Smooth muscle cell (in vitro differentiated cells): ENCODE results near the gene SUGCT. TPM values are rescaled to one million over a fixed set of nuclear protein-coding genes. Genes with fewer than 3 reads are reported as not detected.

Source experiments
- DNase-seq: peaks from one replicate; lab custom pipeline; 2025; ENCODE audit not compliant: unreplicated experiment; lab: John Stamatoyannopoulos, UW
- H2AFZ ChIP-seq: fragments of 200-600 bp; sonication (generic); 2 replicates; pipeline ENCODE4 v1.6.0; 2016; ENCODE audit warnings: antibody characterized with exemption, low read depth, mild to moderate bottlenecking
- H3F3A ChIP-seq: fragments of 200-600 bp; sonication (generic); 2 replicates; pipeline ENCODE4 v1.6.0; 2017; ENCODE audit warnings: antibody characterized with exemption, low read depth
- H3K27ac ChIP-seq: fragments of 200-600 bp; sonication (generic); 2 replicates; pipeline ENCODE4 v1.5.1; 2016; ENCODE audit warnings: low read depth, mild to moderate bottlenecking
- H3K27me3 ChIP-seq: fragments of 200-600 bp; sonication (generic); 2 replicates; pipeline ENCODE4 v1.6.1; 2016; ENCODE audit warnings: low read depth, mild to moderate bottlenecking
- H3K36me3 ChIP-seq: fragments of 200-600 bp; sonication (generic); 2 replicates; pipeline ENCODE4 v1.5.1; 2016; ENCODE audit warnings: low read depth
- H3K4me1 ChIP-seq: fragments of 200-600 bp; sonication (generic); 2 replicates; pipeline ENCODE4 v1.5.1; 2016; ENCODE audit warnings: low read depth
- H3K4me2 ChIP-seq: fragments of 200-600 bp; sonication (generic); 2 replicates; pipeline ENCODE4 v1.6.0; 2016; ENCODE audit warnings: mild to moderate bottlenecking
- H3K4me3 ChIP-seq: fragments of 200-600 bp; sonication (generic); 2 replicates; pipeline ENCODE4 v1.5.1; 2016; ENCODE audit warnings: mild to moderate bottlenecking
- H3K79me2 ChIP-seq: fragments of 200-600 bp; sonication (generic); 2 replicates; pipeline ENCODE4 v1.6.0; 2016; ENCODE audit warnings: low read depth, mild to moderate bottlenecking
- H3K9ac ChIP-seq: fragments of 200-600 bp; sonication (generic); 2 replicates; pipeline ENCODE4 v1.6.0; 2016; ENCODE audit warnings: low read depth
- H3K9me3 ChIP-seq: fragments of 200-600 bp; sonication (generic); replicated peaks from 2 replicates; pipeline ENCODE4 v1.5.1; 2016; ENCODE audit warnings: low read depth
- H4K20me1 ChIP-seq: fragments of 200-600 bp; sonication (generic); 2 replicates; pipeline ENCODE4 v1.6.0; 2016; ENCODE audit warnings: low read depth
- WGBS: methylation state at CpG from one replicate; pipeline ENCODE4 v1.1.7; 2016; ENCODE audit warnings: low lambda C conversion rate; 5-methylcytosine and 5-hydroxymethylcytosine counted together
- polyA plus RNA-seq: library from polyadenylated mRNA; unstranded; fragments of >200 nt; fragmentation: Nextera tagmentation; extraction: Ambion mirVana; gene quantifications from 2 replicates; pipeline ENCODE4 v1.2.1, GENCODE V29; 2016
- total RNA-seq: library from RNA; depleted of rRNA; stranded (reverse); fragments of >200 nt; gene quantifications from 2 replicates; pipeline ENCODE4 v1.2.3, GENCODE V29; 2014
- TF ChIP-seq, protein P1 (sequence below): fragments of 200-600 bp; sonication (generic); IDR thresholded peaks from 2 replicates; pipeline ENCODE4 v1.5.1; 2017; ENCODE audit warnings: borderline replicate concordance, mild to moderate bottlenecking, antibody characterized with exemption; ENCODE audit not compliant: insufficient read depth, poor library complexity, severe bottlenecking

SUGCT gene
- total and polyA plus RNA-seq, 2 experiments from 2014 or later = 16.9 to 65.8 TPM

DNA sequence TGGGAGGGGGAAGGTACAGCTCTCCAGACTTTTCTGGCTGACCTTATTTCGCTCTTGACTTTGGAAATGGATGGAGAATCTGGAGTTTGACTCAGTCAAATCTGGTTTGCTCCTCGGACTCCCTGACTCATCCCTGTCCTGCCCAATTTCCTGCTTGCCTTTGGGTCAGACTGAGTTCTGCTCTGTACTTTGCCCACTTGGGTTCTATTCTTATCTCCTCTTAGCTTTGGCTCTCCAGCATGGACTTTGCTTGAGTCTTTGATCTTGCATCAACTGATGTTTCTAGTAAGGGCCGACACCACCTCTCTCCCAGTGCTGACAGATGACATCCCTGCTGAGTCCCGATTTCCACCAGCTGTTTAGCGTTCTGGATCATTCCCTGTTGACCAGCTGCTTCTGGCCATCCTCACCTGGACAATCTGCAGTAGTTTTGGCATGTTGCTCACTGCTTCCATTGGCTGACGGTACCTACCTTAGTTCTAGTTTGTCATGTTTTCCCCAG, 335.3 kb downstream of the SUGCT start:
- no peak overlapping the region for H3K4me3 ChIP-seq
- peak overlapping the region; percentile 90 for H3K27ac ChIP-seq
- no peak overlapping the region for H2AFZ ChIP-seq

GRCh38 chr7:40470817-40471216, 336.0 kb downstream of the SUGCT start:
- no peak for DNase-seq
- TF ChIP-seq, protein P1, sequence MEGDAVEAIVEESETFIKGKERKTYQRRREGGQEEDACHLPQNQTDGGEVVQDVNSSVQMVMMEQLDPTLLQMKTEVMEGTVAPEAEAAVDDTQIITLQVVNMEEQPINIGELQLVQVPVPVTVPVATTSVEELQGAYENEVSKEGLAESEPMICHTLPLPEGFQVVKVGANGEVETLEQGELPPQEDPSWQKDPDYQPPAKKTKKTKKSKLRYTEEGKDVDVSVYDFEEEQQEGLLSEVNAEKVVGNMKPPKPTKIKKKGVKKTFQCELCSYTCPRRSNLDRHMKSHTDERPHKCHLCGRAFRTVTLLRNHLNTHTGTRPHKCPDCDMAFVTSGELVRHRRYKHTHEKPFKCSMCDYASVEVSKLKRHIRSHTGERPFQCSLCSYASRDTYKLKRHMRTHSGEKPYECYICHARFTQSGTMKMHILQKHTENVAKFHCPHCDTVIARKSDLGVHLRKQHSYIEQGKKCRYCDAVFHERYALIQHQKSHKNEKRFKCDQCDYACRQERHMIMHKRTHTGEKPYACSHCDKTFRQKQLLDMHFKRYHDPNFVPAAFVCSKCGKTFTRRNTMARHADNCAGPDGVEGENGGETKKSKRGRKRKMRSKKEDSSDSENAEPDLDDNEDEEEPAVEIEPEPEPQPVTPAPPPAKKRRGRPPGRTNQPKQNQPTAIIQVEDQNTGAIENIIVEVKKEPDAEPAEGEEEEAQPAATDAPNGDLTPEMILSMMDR = no peak
- H3K9ac ChIP-seq = peak overlapping the region; percentile 55
- H3K4me3 ChIP-seq = no peak overlapping the region
- peaks cover 17% of the 10 kb centered on the region for H3F3A ChIP-seq
- H2AFZ ChIP-seq = no peak overlapping the region
- peak overlapping the region; percentile 55 for H3K4me2 ChIP-seq
- no peaks in the 10 kb centered on the region for H3K79me2 ChIP-seq
- H3K9me3 ChIP-seq = no peaks in the 10 kb centered on the region
- H3K27me3 ChIP-seq = no peaks in the 10 kb centered on the region
- no peaks in the 10 kb centered on the region for H3K4me1 ChIP-seq
- H3K36me3 ChIP-seq = no peaks in the 10 kb centered on the region
- no peaks in the 10 kb centered on the region for H4K20me1 ChIP-seq
- WGBS = 35% methylated on average over 1 of the region's 1 CpG
- H3K27ac ChIP-seq = peak overlapping the region; percentile 90

More for the DNA sequence above, 335.3 kb downstream of the SUGCT start:
- Histone ChIP-seq H3K79me2 (no peaks in the 10 kb centered on the region), H3K4me1 (no peaks in the 10 kb centered on the region), H3K4me2 (peak overlapping the region; percentile 55), H4K20me1 (no peaks in the 10 kb centered on the region), H3K9me3 (no peaks in the 10 kb centered on the region), H3F3A (peaks cover 17% of the 10 kb centered on the region), H3K36me3 (no peaks in the 10 kb centered on the region), H3K27me3 (no peaks in the 10 kb centered on the region), H3K9ac (peak overlapping the region; percentile 55)
- DNase-seq = no peak
- 56% methylated on average over 6 of the region's 6 CpGs for WGBS
- TF ChIP-seq, protein P1 = no peak

DNA sequence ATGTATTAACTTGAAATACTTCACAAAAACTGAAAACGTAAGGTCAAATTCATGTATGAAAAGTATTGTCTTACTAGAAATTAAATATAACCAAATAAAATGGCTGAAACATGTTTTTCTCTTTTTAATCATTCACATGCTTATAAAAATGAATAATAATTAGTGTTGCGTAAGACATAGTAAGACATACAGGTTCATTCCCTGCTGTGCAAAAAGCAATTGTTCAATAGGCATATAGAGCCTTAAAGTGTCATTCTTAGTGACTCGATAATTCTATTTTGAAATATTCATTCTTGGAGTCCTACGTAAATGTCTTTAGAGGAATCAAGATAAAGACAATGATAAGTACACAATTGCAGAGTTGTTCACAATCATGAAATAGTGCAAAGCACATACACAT, 337.1 kb downstream of the SUGCT start:
- no peaks in the 10 kb centered on the region for H3K36me3 ChIP-seq
- no peak overlapping the region for H3K4me2 ChIP-seq
- no peaks in the 10 kb centered on the region for H3K4me1 ChIP-seq
- TF ChIP-seq, protein P1 = no peak
- 93% methylated on average over 4 of the region's 4 CpGs for WGBS
- no peak overlapping the region for H2AFZ ChIP-seq
- no peaks in the 10 kb centered on the region for H3K27me3 ChIP-seq
- no peak for DNase-seq
- no peak overlapping the region for H3K4me3 ChIP-seq
- no peak overlapping the region for H3K27ac ChIP-seq
- peaks cover 17% of the 10 kb centered on the region for H3F3A ChIP-seq
- H3K79me2 ChIP-seq = no peaks in the 10 kb centered on the region
- no peaks in the 10 kb centered on the region for H3K9me3 ChIP-seq
- H3K9ac ChIP-seq = no peak overlapping the region
- no peaks in the 10 kb centered on the region for H4K20me1 ChIP-seq
